Heart left ventricle (tissue), 16 donors: Measurements from ENCODE around the gene MACF1. TPM values are rescaled to one million over a fixed set of nuclear protein-coding genes. Genes with fewer than 3 reads are reported as not detected.

Experiments
- ATAC-seq, 4 donors: fragments of 200-7000 bp; cut with Tn5 transposase; one replicate each; pipeline ENCODE4 v1.9.1; 2020 to 2022; ENCODE audit warnings: moderate library complexity in 4 of 4, mild to moderate bottlenecking in 3 of 4, moderate number of reproducible peaks in 1 of 4
- DNase-seq, 5 donors: peaks; one replicate each; pipeline ENCODE4 v3.0.0-alpha.2; 2020
- H3K27ac ChIP-seq, 12 donors: fragments of 200-600 bp; sonication (generic) in 4 of 12; one replicate each; pipeline versions ENCODE4 v1.5.0 to v1.8.0; 2016 to 2022; ENCODE audit warnings: mild to moderate bottlenecking in 2 of 12
- H3K27me3 ChIP-seq, 9 donors: fragments of 200-600 bp; sonication (generic) in 2 of 9; one replicate each; pipeline versions ENCODE4 v1.5.1 to v1.8.0; 2016 to 2022; ENCODE audit warnings: mild to moderate bottlenecking in 3 of 9
- H3K36me3 ChIP-seq, 9 donors: fragments of 200-600 bp; sonication (generic) in 2 of 9; one replicate each; pipeline versions ENCODE4 v1.5.0 to v1.8.0; 2018 to 2022; ENCODE audit warnings: mild to moderate bottlenecking in 2 of 9
- H3K4me1 ChIP-seq, 12 donors: fragments of 200-600 bp; sonication (generic) in 4 of 12; one replicate each; pipeline versions ENCODE4 v1.5.0 to v1.8.0; 2016 to 2022; ENCODE audit warnings: mild to moderate bottlenecking in 3 of 12
- H3K4me3 ChIP-seq, 12 donors: fragments of 200-600 bp; sonication (generic) in 4 of 12; one replicate each; pipeline versions ENCODE4 v1.5.0 to v1.8.0; 2017 to 2022; ENCODE audit warnings: mild to moderate bottlenecking in 9 of 12, moderate library complexity in 4 of 12
- H3K9me3 ChIP-seq, 12 donors: fragments of 200-600 bp; sonication (generic) in 4 of 12; one replicate each; pipeline versions ENCODE4 v1.5.0 to v1.8.0; 2016 to 2022; ENCODE audit warnings: mild to moderate bottlenecking in 1 of 12
- CTCF ChIP-seq, 12 donors: fragments of 200-600 bp; sonication (generic) in 4 of 12; IDR thresholded peaks; one replicate each; pipeline versions ENCODE4 v1.5.0 to v1.8.0; 2018 to 2022; ENCODE audit warnings: antibody characterized with exemption in 12 of 12, mild to moderate bottlenecking in 5 of 12
- POLR2A ChIP-seq, 2 donors: fragments of 450-650 bp; IDR thresholded peaks; one replicate each; pipeline ENCODE4 v1.6.1; 2017; ENCODE audit warnings: antibody characterized with exemption in 2 of 2, mild to moderate bottlenecking in 2 of 2, moderate library complexity in 2 of 2
- WGBS, 4 donors: extraction: QIAGEN DNeasy Blood & Tissue Kit in 2 of 4; methylation state at CpG; one replicate each; pipeline versions ENCODE4 v1.1.5 to v1.1.7; 2013 to 2018; 5-methylcytosine and 5-hydroxymethylcytosine counted together
- intact Hi-C, 10 donors: fragments of 100-400 bp; cut with DNase I; formaldehyde crosslinking; loops; one replicate each; pipeline versions ENCODE4 v1.11.1 to v1.14.2; 2022
- polyA plus RNA-seq, 2 donors: library from polyadenylated mRNA; stranded (reverse); fragments of 200-250 nt; gene quantifications; one replicate each; pipeline ENCODE4 v1.2.3, GENCODE V29; 2013
- total RNA-seq, 9 donors: library from RNA; depleted of rRNA in 2 of 9; stranded (reverse); fragments of >200 nt in 2 of 9; fragmentation: NEBNext Ultra II Directional in 3 of 9; extraction: Animal tissue kit (Norgen Biotek cat#: 25700) in 3 of 9; gene quantifications; one replicate each; pipeline versions ENCODE4 v1.1.0 to v1.2.4, GENCODE V29; 2016 to 2023
- donor health status: ischemic (EF 13 %, LVEDD 7.1; RV severe dilation, severe dysfunction).
- donor health status: healthy with polysubstance abuse.
- donor health status: DM: no; HTN: yes; CAD: no.
- donor health status: DM: no; HTN: no; CAD: no.
- donor health status: ischemic (EF 25% LVEDD 6.9; RV normal size, moderate dysfunction).
- donor health status: ischemic (EF 25% LVEDD 5.7; RV mildly dilated, moderate dysfunction).
- donor health status: healthy.
- donor health status: DM: yes; HTN: yes; CAD: no.
- donor health status: ischemic (EF 35%, LVEDD 5.7; RV mildly dilated, moderate dysfunction).
- donor health status: nonischemic (EF 11% LVEDD 7.7; RV severe dilation, severe dysfunction).
- donor health status: DM: yes; HTN: yes; CAD: no.
- donor health status: PGD.
- donor health status: ischemic (EF 29% LVEDD 5.4; RV normal size, mild dysfunction).
- donor health status: nonischemic (EF 23%, LVEDD 6.1; RV moderate dilation, normal function).

The MACF1 gene
- total and polyA plus RNA-seq, 11 donors: 102 to 436 (median 251) TPM

DNA sequence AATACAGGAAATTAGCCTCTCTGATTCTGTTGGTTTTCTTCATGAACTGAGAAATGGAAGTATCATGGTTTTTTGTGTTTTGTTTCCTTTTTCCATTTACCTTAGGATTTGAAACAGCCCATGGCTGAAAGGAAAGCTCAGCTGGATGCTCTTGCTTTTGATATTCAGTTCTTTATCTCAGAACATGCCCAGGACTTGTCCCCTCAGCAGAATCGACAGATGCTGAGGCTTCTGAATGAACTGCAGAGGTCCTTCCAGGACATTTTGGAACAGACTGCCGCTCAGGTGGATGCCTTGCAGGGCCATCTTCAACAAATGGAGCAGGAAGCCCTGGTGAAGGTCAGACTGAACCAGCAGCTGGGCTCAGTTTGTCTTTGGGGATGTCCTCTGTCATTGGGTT lies 142.4 kb downstream of the MACF1 start:
- WGBS, 4 donors: 37 to 90% (median 61%) methylated on average over 1 to 2 of the region's 2 CpGs
- Histone ChIP-seq H3K36me3 (peaks cover 3 to 100% (median 96%) of the 10 kb centered on the region in 9 donors), H3K4me3 (no peak overlapping the region), H3K27ac (no peak overlapping the region), H3K9me3 (no peaks in the 10 kb centered on the region), H3K27me3 (no peaks in the 10 kb centered on the region), H3K4me1 (no peaks in the 10 kb centered on the region)
- no peak for ATAC-seq
- intact Hi-C loops: loop anchor here in 2 of 10 donors (10.0 kb wide), 2 partner anchors 52 to 198 kb away; no protein-coding TSS in a partner anchor
- TF ChIP-seq CTCF (IDR thresholded peaks at IDR 0.05): no peak
- no peak for TF ChIP-seq POLR2A (IDR thresholded peaks at IDR 0.05)
- DNase-seq: no peak

DNA sequence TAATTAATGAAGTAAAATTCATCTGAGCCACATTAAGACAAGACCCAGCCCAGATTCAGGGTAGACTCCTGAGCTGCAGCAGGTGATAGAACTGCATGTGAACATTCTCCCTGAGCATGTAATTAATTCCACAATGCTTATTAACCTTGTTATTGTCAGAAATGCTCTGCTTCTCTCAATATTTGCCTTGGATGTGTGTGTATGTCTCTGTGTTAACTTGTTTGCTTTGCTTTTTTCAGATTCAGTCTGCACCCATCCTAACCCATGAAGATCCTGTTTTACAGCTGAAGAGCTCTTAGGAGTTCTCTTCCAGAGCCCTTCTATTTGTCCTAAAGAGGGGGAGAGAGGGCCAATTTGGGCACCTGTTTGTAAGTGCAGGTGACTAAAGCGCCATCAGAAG lies 143.8 kb downstream of the MACF1 start:
- peaks cover 3 to 100% (median 96%) of the 10 kb centered on the region in 9 donors for H3K36me3 ChIP-seq
- TF ChIP-seq CTCF (IDR thresholded peaks at IDR 0.05): no peak
- TF ChIP-seq POLR2A (IDR thresholded peaks at IDR 0.05): no peak
- ATAC-seq: no peak
- 99 to 100% (median 100%) methylated on average over 1 of the region's 1 CpG for WGBS, 4 donors
- H3K27me3 ChIP-seq: no peaks in the 10 kb centered on the region
- no peak for DNase-seq
- no peak overlapping the region for H3K27ac ChIP-seq
- H3K4me1 ChIP-seq: no peaks in the 10 kb centered on the region
- H3K9me3 ChIP-seq: no peaks in the 10 kb centered on the region
- intact Hi-C loops: loop anchor here in 2 of 10 donors (10.0 kb wide), 2 partner anchors 53 to 197 kb away; no protein-coding TSS in a partner anchor
- H3K4me3 ChIP-seq: no peak overlapping the region

DNA sequence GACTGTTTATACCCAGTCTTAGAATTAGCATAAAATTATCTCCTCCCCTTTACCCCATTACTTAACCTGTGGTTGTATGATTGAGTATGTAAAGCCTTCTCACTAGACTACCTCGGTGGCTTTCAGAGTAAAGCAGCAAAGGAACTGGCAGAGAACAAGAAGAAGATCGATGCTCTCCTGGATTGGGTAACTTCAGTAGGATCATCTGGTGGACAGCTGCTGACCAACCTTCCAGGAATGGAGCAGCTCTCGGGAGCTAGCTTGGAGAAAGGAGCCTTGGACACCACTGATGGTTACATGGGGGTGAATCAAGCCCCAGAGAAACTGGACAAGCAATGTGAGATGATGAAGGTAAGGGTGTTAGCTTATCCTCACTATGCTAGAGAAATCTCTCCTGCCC lies 148.4 kb downstream of the MACF1 start:
- intact Hi-C loops: loop anchor here in 2 of 10 donors (10.0 kb wide), 2 partner anchors 92 to 182 kb away; no protein-coding TSS in a partner anchor
- WGBS, 4 donors: 85 to 92% (median 92%) methylated on average over 3 of the region's 3 CpGs

GRCh38 chr1:39354572-39354971 lies 150.1 kb downstream of the MACF1 start:
- Histone ChIP-seq H3K9me3 (no peaks in the 10 kb centered on the region), H3K27ac (no peak overlapping the region), H3K4me1 (peaks cover 0 to 17% (median 9%) of the 10 kb centered on the region in 12 donors), H3K36me3 (peaks cover under 1 to 100% (median 100%) of the 10 kb centered on the region in 9 donors), H3K4me3 (no peak overlapping the region), H3K27me3 (no peaks in the 10 kb centered on the region)
- intact Hi-C loops: loop anchor here in 2 of 10 donors (10.0 kb wide), 2 partner anchors 90 to 180 kb away; no protein-coding TSS in a partner anchor
- peak in 1 of 12 donors; percentile 8 for TF ChIP-seq CTCF (IDR thresholded peaks at IDR 0.05)
- no peak for TF ChIP-seq POLR2A (IDR thresholded peaks at IDR 0.05)
- no peak for ATAC-seq
- WGBS, 4 donors: 88 to 90% (median 89%) methylated on average over 3 of the region's 3 CpGs
- DNase-seq: no peak

More for the DNA sequence above, 148.4 kb downstream of the MACF1 start:
- H3K4me1 ChIP-seq: peaks cover 0 to 1% (median 0%) of the 10 kb centered on the region in 12 donors
- no peak overlapping the region for H3K4me3 ChIP-seq
- H3K27me3 ChIP-seq: no peaks in the 10 kb centered on the region
- DNase-seq (no peak), ATAC-seq (no peak)
- H3K9me3 ChIP-seq: no peaks in the 10 kb centered on the region
- H3K27ac ChIP-seq: no peak overlapping the region
- H3K36me3 ChIP-seq: peaks cover 3 to 100% (median 100%) of the 10 kb centered on the region in 9 donors
- TF ChIP-seq POLR2A (IDR thresholded peaks at IDR 0.05) (no peak), CTCF (IDR thresholded peaks at IDR 0.05) (no peak)
